NCI-H748 (cell line): ENCODE data around the gene C2CD3.
"Not testable (repeated sequence)": the region's sequence is repeated elsewhere in the genome, so short reads cannot be mapped to it uniquely, and the experiment has no call there.

ENCODE experiments used
- DNase-seq: peaks from one replicate; lab custom pipeline; 2025; ENCODE audit not compliant: unreplicated experiment; lab: John Stamatoyannopoulos, UW

Gene C2CD3

GRCh38 chr11:74120260-74121035 lies 50.4 kb downstream of the C2CD3 start:
- DNase-seq = not testable (repeated sequence)

DNA sequence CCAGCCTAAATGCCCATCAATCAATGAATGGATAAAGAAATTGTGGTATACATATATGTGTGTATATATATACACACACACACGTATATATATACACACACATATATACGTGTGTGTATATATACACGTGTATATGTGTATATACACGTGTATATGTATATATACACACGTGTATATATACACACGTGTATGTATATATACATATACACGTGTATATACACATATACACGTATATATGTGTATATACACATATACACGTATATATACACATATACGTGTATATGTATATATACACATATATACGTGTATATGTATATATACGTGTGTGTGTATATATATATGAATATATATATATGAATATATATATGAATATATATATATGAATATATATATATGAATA lies 54.1 kb downstream of the C2CD3 start:
- no peak for DNase-seq

DNA sequence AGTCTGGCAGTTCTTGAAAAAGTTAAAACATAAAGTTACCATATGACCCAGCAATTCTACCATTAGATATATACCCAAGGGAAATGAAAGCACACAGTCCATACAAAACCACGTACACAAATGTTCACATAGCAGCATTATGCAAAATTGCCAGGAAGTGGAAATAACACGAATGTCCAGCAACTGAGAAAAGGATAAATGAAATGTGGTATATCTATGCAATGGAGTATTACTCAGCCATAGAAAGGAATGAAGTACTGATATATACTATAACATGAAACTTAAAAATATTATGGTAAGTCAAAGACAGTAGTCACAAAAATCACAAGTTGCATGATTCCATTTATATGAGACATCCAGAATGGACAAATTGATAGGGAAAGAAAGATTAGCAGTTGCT lies 57.9 kb downstream of the C2CD3 start:
- no peak for DNase-seq

GRCh38 chr11:74106124-74106523 lies 64.7 kb downstream of the C2CD3 start:
- DNase-seq = no peak

- DNase-seq = no peak
These were observed 68.5 kb downstream of the C2CD3 start for GRCh38 chr11:74102321-74102720.

GRCh38 chr11:74100735-74101134 lies 70.1 kb downstream of the C2CD3 start:
- no peak for DNase-seq

- no peak for DNase-seq
These were observed 70.6 kb downstream of the C2CD3 start for GRCh38 chr11:74100231-74100630.

DNA sequence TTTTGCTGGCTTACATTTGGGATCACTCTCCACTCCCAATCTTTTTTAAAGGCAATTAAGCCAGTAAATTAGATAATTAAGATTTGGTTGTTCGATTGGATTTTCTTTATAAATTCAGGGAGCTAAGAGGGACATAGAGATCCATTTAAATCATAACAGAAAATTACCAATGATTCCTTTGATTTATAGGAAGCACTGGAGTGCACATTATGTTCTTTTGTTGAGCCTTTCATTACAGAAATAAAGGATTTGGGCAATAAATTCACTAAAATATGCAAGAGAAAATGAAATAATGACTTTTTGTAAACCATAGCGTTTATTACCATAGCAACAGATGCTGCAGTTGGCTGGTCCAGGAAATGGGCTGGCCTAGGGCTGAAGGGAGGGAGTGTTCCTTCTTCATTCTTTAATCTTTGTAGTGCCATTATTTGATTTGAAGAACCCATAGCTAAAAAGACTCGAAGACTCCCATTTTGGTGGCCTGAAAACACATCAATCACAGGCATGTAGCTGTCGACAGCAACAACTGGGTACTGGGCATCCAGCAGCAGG lies 73.0 kb downstream of the C2CD3 start:
- DNase-seq = no peak

- no peak for DNase-seq
These were observed 76.4 kb downstream of the C2CD3 start for GRCh38 chr11:74094393-74094792.

- no peak for DNase-seq
These were observed 78.4 kb downstream of the C2CD3 start for GRCh38 chr11:74092425-74092824.

DNA sequence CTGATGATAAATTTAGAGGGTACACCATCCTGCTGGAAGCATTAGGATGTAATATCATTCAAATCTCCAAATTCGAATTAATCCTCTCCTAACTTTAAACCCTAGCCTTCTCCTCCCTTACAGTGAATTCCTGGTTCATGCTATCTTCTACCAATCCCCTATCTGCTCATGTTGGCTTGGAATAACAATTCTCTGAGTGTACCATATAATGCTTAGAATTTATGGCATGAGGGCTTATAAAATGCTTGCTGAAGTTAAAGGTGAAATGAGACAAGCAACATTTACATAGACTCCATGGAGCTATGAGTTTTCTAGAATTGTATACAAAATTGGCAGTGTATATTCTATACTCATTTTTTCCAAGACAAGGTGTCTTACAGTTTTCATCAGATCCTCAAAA lies 79.3 kb downstream of the C2CD3 start:
- no peak for DNase-seq

- no peak for DNase-seq
These were observed 80.1 kb downstream of the C2CD3 start for GRCh38 chr11:74090701-74091100.

DNA sequence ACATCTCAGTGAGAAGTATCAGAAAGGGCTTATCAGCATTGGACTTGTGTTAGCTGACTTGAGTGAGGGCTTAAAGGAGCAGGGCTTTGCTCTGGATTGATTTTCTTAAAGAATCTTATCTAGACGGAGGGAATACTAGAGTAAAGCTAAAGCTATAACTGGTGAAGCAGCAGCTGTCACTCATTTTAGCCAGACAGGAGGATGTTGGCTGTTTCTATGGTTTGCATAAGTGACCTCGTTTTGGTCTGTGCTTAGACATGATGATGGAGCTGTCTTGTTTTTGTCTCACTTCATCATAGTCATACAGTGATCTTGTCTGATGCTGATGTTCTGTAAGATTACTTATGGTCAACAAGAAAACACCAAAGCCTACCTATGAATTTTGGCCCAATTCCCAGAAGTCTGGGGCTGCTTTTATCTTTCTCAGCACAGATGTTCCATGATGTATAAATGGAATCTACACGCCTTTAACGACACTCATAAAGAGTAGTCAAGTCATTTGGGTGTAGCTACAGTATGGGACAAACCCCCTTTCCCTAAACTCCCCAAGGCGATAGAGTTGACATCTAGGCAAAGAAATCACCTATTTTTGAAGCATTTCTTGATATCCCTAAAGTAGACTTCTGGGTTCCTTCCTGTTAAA lies 84.4 kb downstream of the C2CD3 start:
- DNase-seq = no peak

DNA sequence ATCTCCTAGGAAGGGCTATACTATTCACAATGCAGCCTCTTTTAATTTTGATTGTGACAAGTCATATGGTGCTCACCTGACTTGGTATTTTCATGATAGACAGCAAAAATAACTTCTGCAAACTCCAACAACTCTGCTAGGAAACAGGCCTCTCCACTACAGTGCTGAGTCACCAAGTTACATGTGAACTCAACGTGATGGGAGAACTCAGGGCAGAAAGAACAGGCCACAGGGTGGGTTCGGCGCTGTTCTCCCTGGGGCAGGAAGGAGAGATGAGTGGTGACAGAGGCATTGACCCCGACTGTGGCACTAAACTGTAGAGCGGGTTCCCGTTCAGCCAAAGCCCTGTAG lies 85.3 kb downstream of the C2CD3 start:
- no peak for DNase-seq

DNA sequence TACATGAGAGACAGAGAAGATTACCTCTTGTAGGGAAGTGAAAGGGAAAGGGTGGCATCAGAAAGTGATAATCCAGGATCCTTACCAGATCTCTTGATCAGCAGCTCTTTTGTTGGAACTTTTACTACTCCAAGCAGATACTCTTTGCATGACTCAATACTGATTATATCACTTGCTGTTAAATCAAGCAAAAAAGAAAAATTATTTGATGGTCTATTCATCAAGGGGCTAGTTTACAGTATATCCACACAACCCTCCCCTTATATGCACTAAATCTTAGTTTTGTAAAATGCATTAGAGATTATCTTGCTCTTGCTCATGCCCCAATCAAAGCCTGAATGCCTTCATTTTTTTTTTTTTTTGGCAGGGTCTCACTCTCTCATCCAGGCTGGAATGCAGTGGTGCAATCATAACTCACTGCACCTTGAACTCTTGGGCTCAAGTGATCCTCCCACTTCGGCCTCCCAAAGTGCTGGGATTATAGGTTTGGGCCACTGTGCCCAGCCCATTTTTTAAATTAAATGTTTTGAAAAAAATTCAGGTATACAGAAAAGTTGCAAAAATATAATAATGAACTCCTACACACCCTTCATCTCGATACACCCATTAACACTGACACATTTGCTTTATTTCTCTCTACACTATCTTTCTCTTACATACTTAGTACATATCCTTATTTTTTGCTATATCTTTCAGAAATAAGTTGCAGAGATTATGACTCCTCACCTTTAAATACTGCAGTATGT lies 85.8 kb downstream of the C2CD3 start:
- no peak for DNase-seq

DNA sequence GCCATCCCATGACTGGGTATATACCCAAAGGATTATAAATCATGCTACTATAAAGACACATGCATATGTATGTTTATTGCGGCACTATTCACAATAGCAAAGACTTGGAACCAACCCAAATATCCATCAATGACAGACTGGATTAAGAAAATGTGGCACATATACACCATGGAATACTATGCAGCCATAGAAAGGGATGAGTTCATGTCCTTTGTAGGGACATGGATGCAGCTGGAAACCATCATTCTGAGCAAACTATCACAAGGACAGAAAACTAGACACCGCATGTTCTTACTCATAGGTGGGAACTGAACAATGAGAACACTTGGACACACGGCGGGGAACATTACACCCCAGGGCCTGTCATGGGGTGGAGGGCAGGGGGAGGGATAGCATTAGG lies 86.9 kb downstream of the C2CD3 start:
- not testable (repeated sequence) for DNase-seq

GRCh38 chr11:74081428-74081827 lies 89.4 kb downstream of the C2CD3 start:
- no peak for DNase-seq

DNA sequence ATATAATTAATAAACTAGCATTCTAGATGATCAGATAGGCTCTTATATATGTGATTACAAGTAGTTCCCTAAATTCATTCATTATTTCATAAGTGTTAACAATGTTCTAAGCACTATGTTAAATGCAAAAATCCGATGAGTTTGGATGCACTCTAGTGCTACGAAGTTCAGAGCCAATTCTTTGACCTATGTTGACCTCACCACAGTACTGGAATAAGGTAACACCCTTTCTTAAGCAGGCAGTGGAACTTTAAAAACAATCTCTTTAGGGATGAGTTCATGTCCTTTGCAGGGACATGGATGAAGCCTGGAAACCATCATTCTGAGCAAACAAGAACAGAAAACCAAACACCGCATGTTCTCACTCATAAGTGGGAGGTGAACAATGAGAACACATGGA lies 93.6 kb downstream of the C2CD3 start:
- no peak for DNase-seq

DNA sequence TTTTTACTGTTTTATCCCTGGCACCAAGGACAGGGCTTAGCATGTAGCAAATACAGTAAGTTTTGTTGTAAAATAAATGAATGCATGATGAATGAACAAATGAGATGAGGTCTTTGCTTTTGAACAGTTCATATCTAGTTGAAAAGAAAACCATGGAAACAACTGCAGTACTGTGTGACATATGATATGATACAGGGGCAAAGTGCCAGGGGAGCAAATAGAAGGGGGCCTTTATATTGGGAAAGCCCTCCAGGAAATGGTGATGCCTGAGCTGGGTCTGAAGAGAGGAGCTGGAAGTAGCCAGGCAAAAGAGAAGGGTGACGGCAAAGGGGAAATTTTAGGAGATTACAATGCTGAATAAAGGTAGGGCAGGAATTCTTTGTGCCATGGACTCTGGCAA lies 98.1 kb downstream of the C2CD3 start:
- DNase-seq = peak; percentile 6

DNA sequence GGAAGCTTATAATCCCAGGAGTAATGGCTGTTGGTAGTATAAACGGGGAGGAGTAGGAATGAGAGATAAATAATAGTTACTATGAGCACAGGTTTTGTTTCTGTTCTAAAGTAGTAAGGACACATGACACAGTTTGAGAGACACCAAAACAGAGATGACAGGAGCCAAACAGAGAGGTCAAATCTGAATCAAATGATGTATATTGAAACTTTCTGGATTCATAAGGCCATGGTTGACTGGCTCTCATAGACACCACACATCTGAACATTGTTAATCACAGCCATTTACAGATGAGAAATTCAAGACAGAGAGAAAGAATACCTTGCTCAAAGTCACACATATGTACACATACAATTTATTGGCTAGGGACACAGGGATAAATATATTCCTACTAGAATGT lies 98.5 kb downstream of the C2CD3 start:
- no peak for DNase-seq

GRCh38 chr11:74070723-74071492 lies 99.9 kb downstream of the C2CD3 start:
- no peak for DNase-seq
